Measurements from ENCODE around the gene ADGRG1. TPM values are rescaled to one million over a fixed set of nuclear protein-coding genes. Genes with fewer than 3 reads are reported as not detected.

ADGRG1 gene
- total and polyA plus RNA-seq, 5 donors, result 10.2 to 24.1 (median 16.2) TPM

- no peaks in the 10 kb centered on the region for H3K4me1 ChIP-seq (ENCODE audit: control insufficient read depth, insufficient read depth, low read length)
- no peaks in the 10 kb centered on the region for H3K27me3 ChIP-seq (ENCODE audit: control insufficient read depth, insufficient read depth)
- H3K9me3 ChIP-seq (ENCODE audit: control insufficient read depth, low read length), result no peaks in the 10 kb centered on the region
- no peak overlapping the region for H3K4me3 ChIP-seq (ENCODE audit: low read length)
- intact Hi-C loops (cut with DNase I), result loop anchor here in 2 of 4 donors (5.0 to 10.0 kb wide), 2 partner anchors 67 to 341 kb away; no protein-coding TSS in a partner anchor
- no peak overlapping the region for H3K27ac ChIP-seq (ENCODE audit: low read length)
- WGBS, result 52% methylated on average over 16 of the region's 16 CpGs
- ATAC-seq (peak in 1 of 2 donors; percentile 21), DNase-seq (no peak)
Observed at GRCh38 chr16:57653936-57654335, 25.5 kb downstream of the ADGRG1 start.

- Histone ChIP-seq H3K4me1 (ENCODE audit: control insufficient read depth, insufficient read depth, low read length) (no peaks in the 10 kb centered on the region), H3K27ac (ENCODE audit: low read length) (no peak overlapping the region), H3K9me3 (ENCODE audit: control insufficient read depth, low read length) (no peaks in the 10 kb centered on the region), H3K27me3 (ENCODE audit: control insufficient read depth, insufficient read depth) (no peaks in the 10 kb centered on the region), H3K4me3 (ENCODE audit: low read length) (no peak overlapping the region)
- DNase-seq, result no peak
- intact Hi-C loops (cut with DNase I), result loop anchor here in 1 of 4 donors (10.0 kb wide), 1 partner anchor 338 kb away; no protein-coding TSS in a partner anchor
- 84% methylated on average over 11 of the region's 11 CpGs for WGBS
- no peak for ATAC-seq
Observed at GRCh38 chr16:57656342-57656955, 28.0 kb downstream of the ADGRG1 start.

- 92% methylated on average over 13 of the region's 13 CpGs for WGBS
- Histone ChIP-seq H3K27ac (ENCODE audit: low read length) (no peak overlapping the region), H3K27me3 (ENCODE audit: control insufficient read depth, insufficient read depth) (no peaks in the 10 kb centered on the region), H3K4me1 (ENCODE audit: control insufficient read depth, insufficient read depth, low read length) (no peaks in the 10 kb centered on the region), H3K4me3 (ENCODE audit: low read length) (no peak overlapping the region), H3K9me3 (ENCODE audit: control insufficient read depth, low read length) (no peaks in the 10 kb centered on the region)
- no peak for ATAC-seq
- DNase-seq, result no peak
- intact Hi-C loops (cut with DNase I), result loop anchor here in 1 of 4 donors (10.0 kb wide), 1 partner anchor 338 kb away; no protein-coding TSS in a partner anchor
Observed at GRCh38 chr16:57657228-57657627, 28.8 kb downstream of the ADGRG1 start.

- Histone ChIP-seq H3K4me1 (ENCODE audit: control insufficient read depth, insufficient read depth, low read length) (no peaks in the 10 kb centered on the region), H3K27ac (ENCODE audit: low read length) (no peak overlapping the region), H3K9me3 (ENCODE audit: control insufficient read depth, low read length) (no peaks in the 10 kb centered on the region), H3K27me3 (ENCODE audit: control insufficient read depth, insufficient read depth) (no peaks in the 10 kb centered on the region), H3K4me3 (ENCODE audit: low read length) (no peak overlapping the region)
- ATAC-seq (no peak), DNase-seq (no peak)
- intact Hi-C loops (cut with DNase I), result loop anchor here in 1 of 4 donors (10.0 kb wide), 1 partner anchor 336 kb away; no protein-coding TSS in a partner anchor
- WGBS, result 85% methylated on average over 10 of the region's 10 CpGs
Observed at GRCh38 chr16:57658130-57658877, 29.9 kb downstream of the ADGRG1 start.

GRCh38 chr16:57658878-57659674 is 30.6 kb downstream of the ADGRG1 start:
- whole genome bisulfite sequencing, result 78% methylated on average over 19 of the region's 19 CpGs
- ATAC-seq (no peak), DNase-seq (no peak)
- no peaks in the 10 kb centered on the region for H3K9me3 ChIP-seq (ENCODE audit: control insufficient read depth, low read length)
- no peaks in the 10 kb centered on the region for H3K4me1 ChIP-seq (ENCODE audit: control insufficient read depth, insufficient read depth, low read length)
- H3K27me3 ChIP-seq (ENCODE audit: control insufficient read depth, insufficient read depth), result no peaks in the 10 kb centered on the region
- intact Hi-C loops (cut with DNase I), result loop anchor here in 1 of 4 donors (10.0 kb wide), 1 partner anchor 336 kb away; no protein-coding TSS in a partner anchor
- no peak overlapping the region for H3K4me3 ChIP-seq (ENCODE audit: low read length)
- no peak overlapping the region for H3K27ac ChIP-seq (ENCODE audit: low read length)

- no peak for ATAC-seq
- WGBS, result 91% methylated on average over 11 of the region's 11 CpGs
Observed at GRCh38 chr16:57660715-57661463, 32.5 kb downstream of the ADGRG1 start.

GRCh38 chr16:57661510-57661909 is 33.1 kb downstream of the ADGRG1 start:
- intact Hi-C loops (cut with DNase I), result no loop called here
- no peak overlapping the region for H3K27ac ChIP-seq (ENCODE audit: low read length)
- ATAC-seq (no peak), DNase-seq (no peak)
- no peaks in the 10 kb centered on the region for H3K27me3 ChIP-seq (ENCODE audit: control insufficient read depth, insufficient read depth)
- H3K4me3 ChIP-seq (ENCODE audit: low read length), result no peak overlapping the region
- no peaks in the 10 kb centered on the region for H3K9me3 ChIP-seq (ENCODE audit: control insufficient read depth, low read length)
- H3K4me1 ChIP-seq (ENCODE audit: control insufficient read depth, insufficient read depth, low read length), result no peaks in the 10 kb centered on the region
- WGBS, result 79% methylated on average over 7 of the region's 7 CpGs

More at GRCh38 chr16:57660715-57661463, 32.5 kb downstream of the ADGRG1 start:
- Histone ChIP-seq H3K9me3 (ENCODE audit: control insufficient read depth, low read length) (no peaks in the 10 kb centered on the region), H3K27ac (ENCODE audit: low read length) (no peak overlapping the region), H3K4me1 (ENCODE audit: control insufficient read depth, insufficient read depth, low read length) (no peaks in the 10 kb centered on the region), H3K4me3 (ENCODE audit: low read length) (no peak overlapping the region), H3K27me3 (ENCODE audit: control insufficient read depth, insufficient read depth) (no peaks in the 10 kb centered on the region)
- no peak for DNase-seq
- intact Hi-C loops (cut with DNase I), result no loop called here

- Histone ChIP-seq H3K9me3 (ENCODE audit: control insufficient read depth, low read length) (no peaks in the 10 kb centered on the region), H3K4me1 (ENCODE audit: control insufficient read depth, insufficient read depth, low read length) (no peaks in the 10 kb centered on the region), H3K27me3 (ENCODE audit: control insufficient read depth, insufficient read depth) (no peaks in the 10 kb centered on the region), H3K27ac (ENCODE audit: low read length) (no peak overlapping the region), H3K4me3 (ENCODE audit: low read length) (no peak overlapping the region)
- WGBS, result 90% methylated on average over 20 of the region's 20 CpGs
- DNase-seq (no peak), ATAC-seq (no peak)
- intact Hi-C loops (cut with DNase I), result no loop called here
Observed at GRCh38 chr16:57661936-57662906, 33.8 kb downstream of the ADGRG1 start.

GRCh38 chr16:57663436-57663835 is 35.0 kb downstream of the ADGRG1 start:
- no peak overlapping the region for H3K4me3 ChIP-seq (ENCODE audit: low read length)
- 89% methylated on average over 21 of the region's 21 CpGs for WGBS
- H3K9me3 ChIP-seq (ENCODE audit: control insufficient read depth, low read length), result no peaks in the 10 kb centered on the region
- H3K27ac ChIP-seq (ENCODE audit: low read length), result no peak overlapping the region
- intact Hi-C loops (cut with DNase I), result no loop called here
- ATAC-seq (no peak), DNase-seq (no peak)
- no peaks in the 10 kb centered on the region for H3K27me3 ChIP-seq (ENCODE audit: control insufficient read depth, insufficient read depth)
- H3K4me1 ChIP-seq (ENCODE audit: control insufficient read depth, insufficient read depth, low read length), result no peaks in the 10 kb centered on the region
